Measurements from ENCODE around the gene UQCRFS1. TPM values are rescaled to one million over a fixed set of nuclear protein-coding genes. Genes with fewer than 3 reads are reported as not detected.

UQCRFS1 gene
- 45.4 and 50.0 TPM in 2 replicates for total RNA-seq

DNA sequence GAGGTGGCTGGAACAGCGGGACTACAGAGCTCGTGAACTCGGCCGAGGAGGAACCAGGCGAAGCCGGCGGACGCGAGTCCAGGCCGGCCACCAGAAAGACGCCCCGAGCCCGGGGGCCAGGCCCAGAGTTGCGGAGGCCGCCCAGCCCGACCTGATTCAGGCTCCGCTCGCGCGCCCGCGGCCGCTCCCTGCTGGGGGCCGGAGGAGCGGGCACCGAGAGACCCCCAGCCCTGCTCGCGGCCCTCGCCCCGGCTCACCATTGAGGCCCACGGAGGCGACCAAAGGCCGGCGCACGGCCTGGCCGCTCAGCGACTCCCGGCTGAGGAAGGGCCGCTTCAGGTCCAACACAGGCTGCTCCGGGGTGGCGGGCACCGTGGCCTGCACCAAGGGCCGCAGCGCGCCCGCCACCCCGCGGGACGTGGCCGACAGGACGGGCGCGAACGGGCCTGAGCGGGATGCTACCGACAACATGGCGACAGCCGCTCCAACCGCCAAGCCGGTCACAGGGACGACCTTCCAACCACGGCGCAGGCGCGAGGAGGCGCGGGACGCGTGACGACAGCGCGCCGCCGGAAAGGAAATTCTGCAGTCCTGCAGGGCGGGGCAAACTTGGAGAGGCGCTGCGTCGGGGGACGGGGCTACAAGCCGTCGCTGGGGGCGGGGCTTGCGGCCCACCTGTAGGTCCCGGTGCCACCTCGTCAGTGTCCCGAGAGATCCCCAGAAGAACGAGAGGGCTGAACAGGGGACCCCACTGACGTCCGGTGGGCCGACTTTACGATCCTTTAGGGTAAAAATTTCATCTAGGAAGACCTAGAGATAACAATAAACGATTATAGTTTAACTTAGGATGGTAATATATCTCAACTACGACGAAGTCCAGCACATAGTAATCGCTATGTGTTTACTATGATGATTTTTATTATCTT is at the start of gene UQCRFS1:
Gene UQCRFS1, minus strand, starts transcription at position 504 of the 926 bp plus-strand sequence. Its CDS starts 33 bp downstream, at position 471.

Measured in airway epithelial cell (primary cell).